Glutamatergic neuron (in vitro differentiated cells): ENCODE data around the gene CAMKK2. TPM values are rescaled to one million over a fixed set of nuclear protein-coding genes. Genes with fewer than 3 reads are reported as not detected.

Experiments
- DNase-seq: peaks from one replicate; pipeline ENCODE4 v3.0.0; 2022
- H3K27ac Mint-ChIP-seq: one replicate; pipeline ENCODE4 v1.8.0; 2020; ENCODE audit warnings: mild to moderate bottlenecking, mixed read lengths, inconsistent platforms; ENCODE audit not compliant: unreplicated experiment
- H3K27me3 Mint-ChIP-seq: one replicate; pipeline ENCODE4 v1.8.0; 2020; ENCODE audit warnings: mild to moderate bottlenecking, moderate library complexity, mixed read lengths, inconsistent platforms; ENCODE audit not compliant: unreplicated experiment
- H3K36me3 Mint-ChIP-seq: one replicate; pipeline ENCODE4 v1.8.0; 2020; ENCODE audit warnings: mild to moderate bottlenecking, mixed read lengths, inconsistent platforms; ENCODE audit not compliant: unreplicated experiment
- H3K4me1 Mint-ChIP-seq: one replicate; pipeline ENCODE4 v1.8.0; 2020; ENCODE audit warnings: mild to moderate bottlenecking, low read depth, mixed read lengths, inconsistent platforms; ENCODE audit not compliant: unreplicated experiment
- H3K4me3 Mint-ChIP-seq: one replicate; pipeline ENCODE4 v1.8.0; 2020; ENCODE audit warnings: mild to moderate bottlenecking, mixed read lengths, inconsistent platforms; ENCODE audit not compliant: unreplicated experiment
- H3K9me3 Mint-ChIP-seq: one replicate; pipeline ENCODE4 v1.8.0; 2020; ENCODE audit warnings: mild to moderate bottlenecking, moderate library complexity, mixed read lengths, inconsistent platforms; ENCODE audit not compliant: unreplicated experiment
- CTCF ChIP-seq: fragments of 200-600 bp; sonication (generic); IDR thresholded peaks from one replicate; pipeline ENCODE4 v1.5.0; 2021; ENCODE audit not compliant: partially characterized antibody, unreplicated experiment
- total RNA-seq: library from RNA; stranded (reverse); fragmentation: NEBNext Ultra II Directional; extraction: Animal tissue kit (Norgen Biotek cat#: 25700); gene quantifications from one replicate; pipeline ENCODE4 v1.2.1, GENCODE V29; 2021; ENCODE audit not compliant: unreplicated experiment

CAMKK2 gene
- total RNA-seq, 1 donor from 2014 or later, result 50.2 TPM

DNA sequence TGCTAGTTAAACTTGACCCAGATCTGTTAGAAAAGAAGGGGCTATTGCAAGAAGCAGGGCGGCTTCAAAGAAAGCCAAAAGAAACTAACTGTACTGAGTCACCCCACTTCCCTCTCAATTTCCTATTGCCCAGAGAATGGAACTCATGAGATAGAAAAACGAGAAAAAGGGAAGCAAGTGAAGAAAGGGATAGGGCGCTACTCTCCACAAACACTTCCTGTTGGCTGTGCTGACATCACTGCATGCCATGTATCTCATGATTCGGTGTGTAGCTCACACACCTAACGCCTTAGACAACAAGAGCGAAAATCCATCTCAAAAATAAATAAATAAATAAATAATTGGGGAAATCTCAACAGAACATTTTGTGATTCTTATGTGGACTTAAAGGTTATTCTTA, 99.6 kb downstream of the CAMKK2 start:
- no peaks in the 10 kb centered on the region for H3K9me3 Mint-ChIP-seq
- no peaks in the 10 kb centered on the region for H3K4me1 Mint-ChIP-seq
- no peak for DNase-seq
- no peak overlapping the region for H3K4me3 Mint-ChIP-seq
- no peak overlapping the region for H3K27ac Mint-ChIP-seq
- TF ChIP-seq CTCF, result no peak
- no peaks in the 10 kb centered on the region for H3K36me3 Mint-ChIP-seq
- no peaks in the 10 kb centered on the region for H3K27me3 Mint-ChIP-seq

DNA sequence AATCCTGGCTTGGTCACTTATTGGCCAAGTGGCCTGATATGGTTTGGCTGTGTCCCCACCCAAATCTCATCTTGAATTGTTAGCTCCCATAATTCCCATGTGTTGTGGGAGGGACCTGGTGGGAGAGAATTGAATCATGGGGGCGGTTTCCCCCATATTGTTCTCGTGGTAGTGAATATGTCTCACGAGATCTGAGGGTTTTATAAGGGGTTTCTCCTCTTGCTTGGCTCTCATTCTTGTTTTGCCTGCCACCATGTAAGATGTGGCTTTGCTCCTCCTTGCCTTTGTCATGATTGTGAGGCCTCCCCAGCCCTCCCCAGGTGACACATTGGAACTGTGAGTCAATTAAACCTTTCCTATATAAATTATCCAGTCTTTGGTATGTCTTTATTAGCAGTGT, 105.4 kb downstream of the CAMKK2 start:
- TF ChIP-seq CTCF, result no peak
- DNase-seq, result no peak
- no peak overlapping the region for H3K27ac Mint-ChIP-seq
- H3K4me3 Mint-ChIP-seq, result no peak overlapping the region
- H3K27me3 Mint-ChIP-seq, result peaks cover 2% of the 10 kb centered on the region
- H3K36me3 Mint-ChIP-seq, result no peaks in the 10 kb centered on the region
- H3K9me3 Mint-ChIP-seq, result no peaks in the 10 kb centered on the region
- no peaks in the 10 kb centered on the region for H3K4me1 Mint-ChIP-seq

GRCh38 chr12:121190523-121191031, 105.9 kb downstream of the CAMKK2 start:
- Mint-ChIP-seq H3K4me1 (no peaks in the 10 kb centered on the region), H3K36me3 (no peaks in the 10 kb centered on the region), H3K27me3 (peaks cover 2% of the 10 kb centered on the region), H3K27ac (no peak overlapping the region), H3K9me3 (no peaks in the 10 kb centered on the region), H3K4me3 (no peak overlapping the region)
- TF ChIP-seq CTCF, result no peak
- DNase-seq, result no peak

DNA sequence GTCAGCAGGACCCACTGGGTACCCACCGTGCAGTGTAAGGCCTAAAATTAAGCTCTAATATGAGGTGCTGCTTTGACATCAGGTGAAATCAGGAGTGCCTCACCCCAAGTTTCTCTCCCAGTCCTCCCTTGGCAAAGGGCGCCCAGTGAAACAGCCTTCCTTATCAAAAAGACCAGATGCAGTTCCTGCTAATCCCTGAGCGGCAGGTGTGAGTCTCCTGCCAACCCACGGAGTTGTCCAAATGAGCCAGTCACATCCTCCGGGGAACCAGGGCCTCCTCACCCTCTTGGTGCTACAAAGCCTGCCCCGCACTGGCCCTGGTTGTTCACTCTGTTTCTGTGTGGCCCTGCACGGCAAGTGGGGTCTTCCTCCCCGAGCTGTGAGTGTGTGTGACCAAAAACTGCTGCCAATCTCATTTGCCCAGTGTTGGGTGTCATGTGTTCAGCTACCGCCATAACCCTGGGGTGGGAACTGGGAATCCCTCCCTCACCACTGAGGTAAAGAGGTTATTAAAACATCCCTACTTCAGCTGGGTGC, 106.8 kb downstream of the CAMKK2 start:
- Mint-ChIP-seq H3K27ac (no peak overlapping the region), H3K36me3 (no peaks in the 10 kb centered on the region), H3K4me3 (no peak overlapping the region), H3K27me3 (peaks cover 2% of the 10 kb centered on the region), H3K9me3 (no peaks in the 10 kb centered on the region), H3K4me1 (no peaks in the 10 kb centered on the region)
- DNase-seq, result no peak
- no peak for TF ChIP-seq CTCF

GRCh38 chr12:121189131-121189530, 107.4 kb downstream of the CAMKK2 start:
- no peak for TF ChIP-seq CTCF
- Mint-ChIP-seq H3K4me3 (no peak overlapping the region), H3K36me3 (no peaks in the 10 kb centered on the region), H3K4me1 (no peaks in the 10 kb centered on the region), H3K27ac (no peak overlapping the region), H3K27me3 (peaks cover 2% of the 10 kb centered on the region), H3K9me3 (no peaks in the 10 kb centered on the region)
- no peak for DNase-seq
